SU-DHL-6 (cell line): Measurements from ENCODE around the gene TLR1.

Source experiments
- H2AFZ ChIP-seq: fragments of 200-600 bp; sonication (generic); 2 replicates; pipeline ENCODE4 v1.6.1; 2014; ENCODE audit warnings: low read depth, mild to moderate bottlenecking, moderate library complexity, mixed read lengths, antibody characterized with exemption, low read length; ENCODE audit not compliant: severe bottlenecking
- H3F3A ChIP-seq: fragments of 200-600 bp; shearing (Covaris generic); 2 replicates; pipeline ENCODE4 v1.6.0; 2016; ENCODE audit warnings: antibody characterized with exemption, mild to moderate bottlenecking; ENCODE audit not compliant: insufficient read depth
- H3K27ac ChIP-seq: fragments of 200-600 bp; sonication (generic); 2 replicates; pipeline ENCODE4 v1.5.1; 2016; ENCODE audit warnings: low read depth, mild to moderate bottlenecking, low read length, moderate library complexity, mixed read lengths
- H3K27me3 ChIP-seq: fragments of 200-600 bp; sonication (generic), shearing (Covaris generic); 2 replicates; pipeline ENCODE4 v1.6.0; 2014; ENCODE audit warnings: mild to moderate bottlenecking, low read length
- H3K36me3 ChIP-seq: fragments of 200-600 bp; sonication (generic); 2 replicates; pipeline ENCODE4 v1.6.1; 2014; ENCODE audit warnings: mild to moderate bottlenecking, low read length, mixed read lengths
- H3K4me2 ChIP-seq: fragments of 300-600, 200-600 bp; shearing (Covaris generic), sonication (generic); 2 replicates; pipeline ENCODE4 v1.6.0; 2014; ENCODE audit warnings: low read length, low read depth, mild to moderate bottlenecking; ENCODE audit not compliant: poor library complexity, severe bottlenecking
- H3K4me3 ChIP-seq: fragments of 200-600 bp; sonication (generic); 2 replicates; pipeline ENCODE4 v1.5.1; 2014; ENCODE audit warnings: antibody characterized with exemption, low read length, mild to moderate bottlenecking, mixed read lengths; ENCODE audit not compliant: insufficient read depth, poor library complexity, severe bottlenecking
- H3K79me2 ChIP-seq: fragments of 200-600 bp; sonication (generic); 2 replicates; pipeline ENCODE4 v1.6.1; 2014; ENCODE audit warnings: mild to moderate bottlenecking, low read length, moderate library complexity; ENCODE audit not compliant: insufficient read depth
- H3K9ac ChIP-seq: fragments of 200-600 bp; sonication (generic); 2 replicates; pipeline ENCODE4 v1.7.0; 2014; ENCODE audit warnings: mild to moderate bottlenecking, low read length
- H3K9me2 ChIP-seq: fragments of 200-600 bp; sonication (generic); replicated peaks from 2 replicates; pipeline ENCODE4 v1.6.1; 2014; ENCODE audit warnings: low read length; ENCODE audit not compliant: insufficient read depth
- H3K9me3 ChIP-seq: fragments of 200-600 bp; sonication (generic); 2 replicates; pipeline ENCODE4 v1.6.1; 2014; ENCODE audit warnings: low read length, mixed read lengths; ENCODE audit not compliant: insufficient read depth
- H4K20me1 ChIP-seq: fragments of 200-600 bp; sonication (generic); 2 replicates; pipeline ENCODE4 v1.6.1; 2014; ENCODE audit warnings: low read depth, mild to moderate bottlenecking, antibody characterized with exemption, low read length, moderate library complexity, mixed read lengths
- EZH2phosphoT487 ChIP-seq: fragments of 200-600 bp; sonication (generic), shearing (Covaris generic); conservative IDR thresholded peaks from 2 replicates; pipeline ENCODE4 v1.6.1; 2018; ENCODE audit warnings: mild to moderate bottlenecking, antibody characterized with exemption, low read length, moderate library complexity, mixed read lengths
- TF ChIP-seq, protein P1 (sequence below): fragments of 200-600 bp; sonication (generic); IDR thresholded peaks from one replicate; pipeline ENCODE4 v1.5.1; 2017; ENCODE audit warnings: antibody characterized with exemption, mild to moderate bottlenecking, low read length, moderate library complexity; ENCODE audit not compliant: insufficient read depth, poor library complexity, severe bottlenecking

Gene TLR1

DNA sequence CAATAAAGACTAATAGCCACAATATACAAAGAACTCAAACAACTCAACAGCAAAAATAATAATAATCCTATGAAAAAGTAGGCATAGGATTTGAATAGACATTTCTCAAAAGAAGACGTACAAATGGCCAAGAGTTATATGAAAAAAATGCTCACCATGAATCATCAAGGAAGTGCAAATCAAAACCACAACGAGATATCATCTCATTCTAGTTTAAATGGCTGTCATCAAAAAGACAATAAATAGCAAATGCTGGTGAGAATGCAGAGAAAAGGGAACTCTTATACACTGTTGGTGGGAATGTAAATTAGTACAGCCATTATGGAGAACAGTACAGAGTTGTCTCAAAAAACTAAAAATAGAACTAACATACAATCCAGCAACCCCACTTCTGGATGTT lies 33.3 kb upstream of the TLR1 start:
- Histone ChIP-seq H3K9me3 (no peaks in the 10 kb centered on the region), H2AFZ (no peak overlapping the region), H3K79me2 (peaks cover 93% of the 10 kb centered on the region), H3K4me2 (no peak overlapping the region), H3K9me2 (no peaks in the 10 kb centered on the region), H3F3A (no peaks in the 10 kb centered on the region), H3K36me3 (peaks cover 40% of the 10 kb centered on the region), H4K20me1 (no peaks in the 10 kb centered on the region), H3K27ac (no peak overlapping the region), H3K4me3 (no peak overlapping the region), H3K9ac (no peak overlapping the region), H3K27me3 (no peaks in the 10 kb centered on the region)
- TF ChIP-seq, protein P1, sequence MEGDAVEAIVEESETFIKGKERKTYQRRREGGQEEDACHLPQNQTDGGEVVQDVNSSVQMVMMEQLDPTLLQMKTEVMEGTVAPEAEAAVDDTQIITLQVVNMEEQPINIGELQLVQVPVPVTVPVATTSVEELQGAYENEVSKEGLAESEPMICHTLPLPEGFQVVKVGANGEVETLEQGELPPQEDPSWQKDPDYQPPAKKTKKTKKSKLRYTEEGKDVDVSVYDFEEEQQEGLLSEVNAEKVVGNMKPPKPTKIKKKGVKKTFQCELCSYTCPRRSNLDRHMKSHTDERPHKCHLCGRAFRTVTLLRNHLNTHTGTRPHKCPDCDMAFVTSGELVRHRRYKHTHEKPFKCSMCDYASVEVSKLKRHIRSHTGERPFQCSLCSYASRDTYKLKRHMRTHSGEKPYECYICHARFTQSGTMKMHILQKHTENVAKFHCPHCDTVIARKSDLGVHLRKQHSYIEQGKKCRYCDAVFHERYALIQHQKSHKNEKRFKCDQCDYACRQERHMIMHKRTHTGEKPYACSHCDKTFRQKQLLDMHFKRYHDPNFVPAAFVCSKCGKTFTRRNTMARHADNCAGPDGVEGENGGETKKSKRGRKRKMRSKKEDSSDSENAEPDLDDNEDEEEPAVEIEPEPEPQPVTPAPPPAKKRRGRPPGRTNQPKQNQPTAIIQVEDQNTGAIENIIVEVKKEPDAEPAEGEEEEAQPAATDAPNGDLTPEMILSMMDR, result no peak
- no peak for TF ChIP-seq EZH2phosphoT487

DNA sequence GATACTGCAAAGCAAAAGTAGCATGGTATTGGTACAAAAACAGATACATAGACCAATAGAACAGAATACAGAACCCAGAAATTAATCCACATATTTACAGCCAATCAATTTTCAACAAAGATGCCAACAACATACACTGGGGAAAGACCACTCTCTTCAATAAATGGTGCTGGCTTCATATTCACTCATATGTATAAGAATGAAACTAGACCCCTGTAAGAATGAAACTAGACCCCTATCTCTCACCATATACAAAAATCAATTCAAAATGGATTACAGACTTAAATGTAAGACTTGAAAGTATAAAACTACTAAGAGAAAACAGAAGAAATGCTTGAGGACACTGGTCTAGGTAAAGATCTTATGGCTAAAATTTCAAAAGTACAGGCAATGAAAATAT lies 32.7 kb upstream of the TLR1 start:
- no peaks in the 10 kb centered on the region for H4K20me1 ChIP-seq
- no peaks in the 10 kb centered on the region for H3K9me3 ChIP-seq
- H3K4me2 ChIP-seq, result no peak overlapping the region
- H3K9ac ChIP-seq, result no peak overlapping the region
- no peak for TF ChIP-seq EZH2phosphoT487
- TF ChIP-seq, protein P1, result no peak
- H3K4me3 ChIP-seq, result no peak overlapping the region
- H3K27me3 ChIP-seq, result no peaks in the 10 kb centered on the region
- no peaks in the 10 kb centered on the region for H3F3A ChIP-seq
- H3K9me2 ChIP-seq, result no peaks in the 10 kb centered on the region
- H2AFZ ChIP-seq, result no peak overlapping the region
- peaks cover 93% of the 10 kb centered on the region for H3K79me2 ChIP-seq
- H3K36me3 ChIP-seq, result peaks cover 40% of the 10 kb centered on the region
- no peak overlapping the region for H3K27ac ChIP-seq

DNA sequence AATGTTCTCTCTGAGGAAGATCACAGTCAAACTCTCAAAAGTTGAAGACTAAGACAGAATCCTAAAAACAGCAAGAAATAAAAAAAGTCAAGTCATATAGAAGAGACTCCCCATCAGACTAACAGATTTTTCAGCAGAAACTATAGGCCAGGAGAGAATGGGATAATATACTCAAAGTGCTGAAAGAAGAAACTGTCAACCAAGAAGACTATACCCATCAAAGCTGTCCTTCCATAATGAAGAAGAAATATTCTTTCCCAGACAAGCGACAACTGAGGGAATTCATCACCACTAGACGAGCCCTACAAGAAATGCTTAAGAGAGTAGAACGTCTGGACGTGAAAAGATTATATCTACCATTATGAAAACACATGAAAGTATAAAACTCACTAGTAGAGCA lies 30.0 kb upstream of the TLR1 start:
- Histone ChIP-seq H2AFZ (no peak overlapping the region), H3K27me3 (no peaks in the 10 kb centered on the region), H3K9ac (no peak overlapping the region), H3K9me2 (no peaks in the 10 kb centered on the region), H3K4me2 (no peak overlapping the region), H3K79me2 (peaks cover 94% of the 10 kb centered on the region), H3K9me3 (no peaks in the 10 kb centered on the region), H4K20me1 (no peaks in the 10 kb centered on the region), H3K4me3 (no peak overlapping the region), H3K27ac (no peak overlapping the region), H3F3A (0 out of 2 replicates have a peak, but pooled peaks cover 3% of the 10 kb centered on the region), H3K36me3 (peaks cover 42% of the 10 kb centered on the region)
- TF ChIP-seq, protein P1, result no peak
- TF ChIP-seq EZH2phosphoT487, result no peak
